ENCODE results near the gene HSPA1B.

DNA sequence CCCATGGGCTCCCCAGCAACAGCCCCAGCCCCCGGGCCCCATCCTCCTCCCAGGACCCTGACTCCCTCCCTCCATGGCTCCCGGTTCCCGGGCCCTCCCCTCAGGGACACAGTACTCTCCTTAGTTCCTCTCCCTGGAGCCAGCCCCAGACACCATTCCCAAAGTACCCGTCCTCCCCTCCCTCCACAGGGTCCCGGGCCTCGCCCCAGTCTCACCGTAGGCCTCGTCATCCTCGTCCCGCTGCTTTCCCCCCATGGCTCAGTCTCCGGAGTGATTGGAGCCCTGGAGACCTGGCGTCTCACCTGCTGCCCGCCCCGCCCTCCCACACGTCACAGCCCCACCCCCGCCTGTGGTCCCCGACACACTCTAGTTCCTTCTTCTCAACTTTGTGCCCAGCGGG lies 51.2 kb downstream of the HSPA1B start, which contains the start of gene SLC44A4:
- TF ChIP-seq POLR2A (IDR thresholded peaks at IDR 0.05): peak in 1 of 4 donors; percentile 46
- TF ChIP-seq, protein P1, sequence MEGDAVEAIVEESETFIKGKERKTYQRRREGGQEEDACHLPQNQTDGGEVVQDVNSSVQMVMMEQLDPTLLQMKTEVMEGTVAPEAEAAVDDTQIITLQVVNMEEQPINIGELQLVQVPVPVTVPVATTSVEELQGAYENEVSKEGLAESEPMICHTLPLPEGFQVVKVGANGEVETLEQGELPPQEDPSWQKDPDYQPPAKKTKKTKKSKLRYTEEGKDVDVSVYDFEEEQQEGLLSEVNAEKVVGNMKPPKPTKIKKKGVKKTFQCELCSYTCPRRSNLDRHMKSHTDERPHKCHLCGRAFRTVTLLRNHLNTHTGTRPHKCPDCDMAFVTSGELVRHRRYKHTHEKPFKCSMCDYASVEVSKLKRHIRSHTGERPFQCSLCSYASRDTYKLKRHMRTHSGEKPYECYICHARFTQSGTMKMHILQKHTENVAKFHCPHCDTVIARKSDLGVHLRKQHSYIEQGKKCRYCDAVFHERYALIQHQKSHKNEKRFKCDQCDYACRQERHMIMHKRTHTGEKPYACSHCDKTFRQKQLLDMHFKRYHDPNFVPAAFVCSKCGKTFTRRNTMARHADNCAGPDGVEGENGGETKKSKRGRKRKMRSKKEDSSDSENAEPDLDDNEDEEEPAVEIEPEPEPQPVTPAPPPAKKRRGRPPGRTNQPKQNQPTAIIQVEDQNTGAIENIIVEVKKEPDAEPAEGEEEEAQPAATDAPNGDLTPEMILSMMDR (IDR thresholded peaks at IDR 0.05): no peak
- peak in 2 of 3 donors; percentile 79 to 84 for TF ChIP-seq POLR2AphosphoS5 (IDR thresholded peaks at IDR 0.05)
- no peak for TF ChIP-seq EP300 (IDR thresholded peaks at IDR 0.05)
